Activated CD4-positive, alpha-beta T cell treated with anti-CD3 and anti-CD28 coated beads, Interleukin-2, Interleukin-4, amounts not matched to agents 100 ng/mL and 50 ng/mL, durations not matched to agents 16 hours and 8 hours (primary cell): ENCODE measurements around the gene WRAP53.

ENCODE experiments used
- DNase-seq: peaks from one replicate; pipeline ENCODE4 v3.0.0-alpha.2; 2020; ENCODE audit warnings: low spot score

WRAP53 gene

DNA sequence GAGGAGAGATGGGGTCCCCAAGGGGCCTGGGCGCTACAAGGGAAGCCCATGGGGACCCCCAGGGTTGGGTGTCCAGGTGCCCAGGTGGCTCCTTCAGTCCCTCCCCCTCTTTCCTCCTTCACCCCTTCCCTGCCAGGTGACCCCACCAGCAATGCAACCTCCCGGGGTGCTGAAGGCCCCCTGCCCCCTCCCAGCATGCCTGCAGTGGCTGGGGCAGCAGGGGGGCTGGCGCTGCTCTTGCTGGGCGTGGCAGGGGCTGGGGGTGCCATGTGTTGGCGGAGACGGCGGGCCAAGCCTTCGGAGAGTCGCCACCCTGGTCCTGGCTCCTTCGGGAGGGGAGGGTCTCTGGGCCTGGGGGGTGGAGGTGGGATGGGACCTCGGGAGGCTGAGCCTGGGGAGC is 20.8 kb downstream of the WRAP53 start:
- DNase-seq: no peak

DNA sequence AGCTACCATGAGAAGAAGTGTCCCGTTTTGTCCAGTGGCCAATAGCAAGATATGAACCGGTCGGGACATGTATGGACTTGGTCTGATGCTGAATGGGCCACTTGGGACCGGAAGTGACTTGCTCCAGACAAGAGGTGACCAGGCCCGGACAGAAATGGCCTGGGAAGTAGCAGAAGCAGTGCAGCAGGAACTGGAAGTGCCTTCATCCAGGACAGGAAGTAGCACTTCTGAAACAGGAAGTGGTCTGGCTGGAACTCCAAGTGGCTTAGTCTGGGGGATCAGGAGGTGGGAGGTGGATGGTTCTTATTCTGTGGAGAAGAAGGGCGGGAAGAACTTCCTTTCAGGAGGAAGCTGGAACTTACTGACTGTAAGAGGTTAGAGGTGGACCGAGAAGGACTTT is 22.0 kb downstream of the WRAP53 start:
- no peak for DNase-seq

DNA sequence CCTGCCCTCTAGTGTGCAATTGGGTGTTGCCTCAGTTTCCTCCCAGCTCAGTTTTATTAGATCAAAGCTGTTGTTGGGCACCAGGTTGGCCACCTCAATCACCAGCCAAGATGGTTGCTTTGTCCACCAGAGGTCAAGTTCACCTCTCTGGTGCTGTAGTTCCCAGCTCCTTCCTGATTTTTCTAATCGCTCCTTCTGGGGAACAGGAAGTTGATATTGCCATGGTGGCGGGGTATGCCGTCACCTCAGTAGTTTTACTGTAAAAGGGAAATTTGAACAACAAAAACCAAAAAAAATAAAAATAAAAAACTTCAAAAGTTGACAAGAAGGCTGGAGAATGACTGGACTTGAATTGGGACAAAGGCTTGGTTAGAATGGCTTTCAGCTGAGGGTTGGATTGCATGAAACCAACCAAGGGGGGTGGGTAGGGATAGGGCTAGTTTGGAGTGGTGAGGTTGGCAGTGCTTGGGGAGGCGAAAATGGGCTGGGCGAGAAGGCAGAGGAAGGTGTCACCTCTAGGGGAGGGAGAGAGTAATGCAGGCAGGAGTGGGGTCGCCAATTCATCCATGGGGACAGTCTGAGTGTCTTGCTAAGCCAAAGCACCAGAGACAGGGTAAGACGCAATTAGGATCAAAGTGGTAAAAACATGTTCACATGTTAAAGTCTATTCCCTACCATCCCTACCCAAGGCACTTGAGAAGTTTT is 22.9 kb downstream of the WRAP53 start:
- no peak for DNase-seq

DNA sequence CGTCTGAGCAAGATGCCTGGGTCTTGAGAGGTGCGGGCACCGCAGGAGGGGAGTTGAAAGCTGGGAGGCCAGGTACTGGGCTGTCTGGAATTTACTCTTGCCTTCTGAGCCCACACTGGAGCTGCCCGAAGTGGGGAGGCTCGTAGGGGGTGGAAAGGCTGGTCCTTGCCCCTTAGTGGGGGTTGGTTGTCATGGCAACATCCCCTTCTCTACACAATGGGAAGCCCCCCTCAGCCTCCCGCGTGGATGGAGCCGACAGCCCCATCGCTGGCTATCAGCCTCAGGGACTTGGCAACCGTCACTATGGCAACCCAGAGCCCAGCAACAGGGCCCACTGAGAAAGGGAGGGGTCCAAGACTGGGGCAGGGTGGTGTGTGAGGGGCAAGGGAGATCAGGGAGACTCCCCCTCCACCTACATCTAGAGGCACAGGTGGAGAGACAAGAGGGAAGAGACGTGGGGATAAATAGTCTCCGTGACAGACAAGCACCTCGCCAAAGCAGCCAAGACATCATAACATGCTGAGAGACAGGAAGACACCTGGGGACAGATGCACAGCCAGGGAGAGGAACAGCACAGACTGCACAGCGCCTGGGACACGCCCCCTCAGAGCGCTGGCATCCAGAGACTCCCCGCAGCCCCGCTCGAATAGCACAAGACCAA is 24.0 kb downstream of the WRAP53 start:
- DNase-seq: no peak

DNA sequence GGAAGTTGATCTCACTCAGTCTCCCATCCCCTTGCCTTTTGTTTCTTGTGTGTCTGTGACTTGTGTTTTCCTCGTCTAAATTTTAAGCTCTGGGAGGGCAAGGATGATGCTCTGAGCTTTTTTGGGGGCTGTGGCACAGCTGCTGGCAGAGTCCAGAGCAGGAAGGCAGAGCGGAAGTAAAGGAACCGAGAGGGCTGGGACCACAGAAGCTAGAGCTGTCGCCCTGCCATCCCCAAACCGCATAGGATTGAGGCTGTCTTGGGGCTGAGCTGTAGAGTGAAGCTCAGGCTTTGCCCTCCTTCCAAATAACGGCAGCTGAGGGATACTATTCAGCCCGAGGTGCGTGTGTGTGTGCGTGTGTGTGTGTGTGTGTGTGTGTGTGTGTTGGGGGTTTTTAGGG is 25.5 kb downstream of the WRAP53 start:
- no peak for DNase-seq

DNA sequence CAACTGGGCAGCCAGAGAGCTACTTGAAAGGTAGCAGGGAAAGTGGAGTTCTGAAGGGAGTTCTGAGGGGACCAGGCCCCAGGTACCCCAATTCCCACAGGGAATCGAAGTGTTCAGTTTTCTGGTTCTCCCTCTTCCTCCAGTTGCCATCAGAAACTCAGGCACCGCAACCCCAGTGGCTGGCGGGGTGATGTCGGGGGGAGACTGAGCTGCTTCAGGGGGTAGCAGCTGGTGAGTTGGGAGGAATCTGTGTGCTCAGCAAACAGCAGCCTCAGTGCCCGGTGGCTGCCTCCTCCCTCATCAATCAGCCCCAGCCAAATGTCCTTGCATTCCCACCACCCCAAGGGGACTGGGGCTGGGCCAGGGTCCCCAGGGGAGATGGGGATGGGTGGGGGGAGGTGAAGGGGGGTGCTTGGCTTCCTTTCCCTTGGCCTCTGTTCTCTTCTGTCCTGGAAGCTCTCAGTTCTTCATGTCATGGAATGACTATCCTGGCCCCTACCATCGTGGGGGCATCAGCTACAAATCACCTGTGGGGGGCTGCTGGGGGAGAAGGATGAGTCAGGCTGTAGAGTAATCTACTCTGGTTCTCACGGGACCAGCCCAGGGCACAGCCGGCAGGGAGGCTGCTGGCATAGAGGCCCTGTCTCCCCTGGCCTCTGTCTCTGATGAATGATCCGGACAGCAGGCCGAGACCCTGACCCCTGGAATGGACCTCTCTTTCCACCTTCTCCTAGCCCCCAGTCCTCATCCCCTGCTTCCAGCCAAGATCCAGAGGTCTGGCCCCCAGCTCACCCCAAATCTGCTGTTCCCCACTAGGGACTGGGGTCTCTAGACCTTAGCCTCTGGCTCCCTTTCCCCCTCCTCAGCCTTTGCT is 26.7 kb downstream of the WRAP53 start:
- DNase-seq: no peak

DNA sequence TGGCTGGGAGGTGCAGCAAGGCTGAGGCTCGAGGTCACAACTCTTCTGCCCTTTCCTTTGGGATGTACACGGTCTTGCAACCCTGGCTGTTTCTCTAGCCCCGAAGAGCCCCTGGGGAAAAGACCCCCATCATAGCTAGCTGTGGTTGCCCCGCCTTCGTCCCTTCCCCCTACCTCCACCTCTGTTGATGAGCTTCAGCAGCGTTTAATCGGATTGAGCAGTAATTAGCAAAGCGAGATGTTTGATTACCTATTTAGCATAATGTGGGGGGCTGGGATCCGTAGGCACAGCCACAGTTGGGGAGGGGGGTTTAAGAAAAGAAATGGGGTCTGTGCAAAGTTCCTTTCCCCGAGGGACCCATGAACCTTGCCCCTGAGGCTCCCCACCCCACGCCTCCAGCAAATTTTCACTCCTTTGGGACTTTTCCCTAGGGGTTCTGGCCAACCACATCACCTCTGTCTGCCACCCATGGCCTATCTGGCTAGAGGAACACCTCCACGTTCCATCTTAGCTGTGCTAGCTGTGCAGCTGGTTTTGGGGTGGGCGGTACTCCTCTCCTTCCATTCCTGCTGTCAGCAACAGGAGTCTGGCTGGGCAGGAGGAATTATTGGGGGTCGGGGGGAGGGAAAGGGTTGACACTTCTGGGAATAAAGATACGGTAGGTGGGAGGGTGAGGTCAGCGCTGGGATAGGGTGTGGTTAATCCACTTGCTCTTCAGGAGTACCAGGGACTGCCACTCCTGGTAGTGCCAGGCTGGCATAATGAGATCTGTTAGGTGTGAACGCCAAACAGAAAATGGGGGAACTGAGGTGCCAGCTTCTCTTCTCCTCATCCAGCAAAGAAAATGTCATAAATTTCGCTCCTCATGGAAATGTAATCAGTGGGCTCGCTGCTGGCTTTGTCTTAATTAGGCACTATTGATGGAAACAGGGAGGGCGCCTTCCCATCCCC is 27.9 kb downstream of the WRAP53 start:
- no peak for DNase-seq

DNA sequence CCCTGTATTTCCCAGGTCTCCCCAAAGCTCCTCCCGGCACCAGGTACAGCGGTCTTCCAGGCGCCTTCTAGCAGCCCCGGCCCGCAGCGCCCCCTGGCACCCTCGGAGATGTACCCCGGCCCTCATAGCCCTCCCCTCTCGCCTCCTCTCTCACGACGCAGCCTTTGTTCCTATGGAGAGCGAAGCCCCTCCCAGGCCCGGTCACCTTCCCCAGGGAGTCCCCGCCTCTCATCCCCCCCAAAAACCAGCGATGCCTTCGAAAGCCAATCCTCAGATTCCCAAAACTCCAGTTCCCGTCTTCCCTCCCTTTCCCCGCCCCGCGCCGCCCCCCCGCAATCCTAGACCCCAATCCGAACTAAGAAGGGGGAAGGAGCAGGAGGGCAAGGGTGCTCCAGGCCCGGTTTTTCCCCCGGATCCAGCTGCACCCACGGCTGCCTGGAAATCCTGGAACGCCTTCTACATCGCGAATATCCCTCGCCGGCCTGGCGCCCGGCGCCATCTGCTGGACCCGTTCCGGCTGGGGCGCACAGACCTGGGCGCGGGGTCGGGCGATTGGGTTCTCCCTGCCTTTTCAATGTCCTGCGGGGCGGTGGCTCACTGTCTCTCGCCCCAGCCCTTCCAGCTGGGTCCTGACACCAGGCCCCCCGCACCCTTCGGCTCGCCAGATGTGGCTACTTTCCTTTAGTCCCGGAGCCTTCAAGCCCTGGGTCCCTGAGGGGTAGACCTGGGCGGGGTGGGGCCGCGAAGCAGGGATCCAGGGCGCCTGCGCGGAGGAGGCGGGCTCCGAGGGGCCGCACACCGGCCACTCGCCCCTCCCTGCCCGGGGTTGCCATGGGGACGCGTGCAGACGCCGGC is 28.9 kb downstream of the WRAP53 start, which contains the start of gene DNAH2:
Gene DNAH2, plus strand, starts transcription at position 844 of the 855 bp plus-strand sequence. CDS start 1,991 bp downstream, outside the sequence.
- DNase-seq: peak; percentile 30

DNA sequence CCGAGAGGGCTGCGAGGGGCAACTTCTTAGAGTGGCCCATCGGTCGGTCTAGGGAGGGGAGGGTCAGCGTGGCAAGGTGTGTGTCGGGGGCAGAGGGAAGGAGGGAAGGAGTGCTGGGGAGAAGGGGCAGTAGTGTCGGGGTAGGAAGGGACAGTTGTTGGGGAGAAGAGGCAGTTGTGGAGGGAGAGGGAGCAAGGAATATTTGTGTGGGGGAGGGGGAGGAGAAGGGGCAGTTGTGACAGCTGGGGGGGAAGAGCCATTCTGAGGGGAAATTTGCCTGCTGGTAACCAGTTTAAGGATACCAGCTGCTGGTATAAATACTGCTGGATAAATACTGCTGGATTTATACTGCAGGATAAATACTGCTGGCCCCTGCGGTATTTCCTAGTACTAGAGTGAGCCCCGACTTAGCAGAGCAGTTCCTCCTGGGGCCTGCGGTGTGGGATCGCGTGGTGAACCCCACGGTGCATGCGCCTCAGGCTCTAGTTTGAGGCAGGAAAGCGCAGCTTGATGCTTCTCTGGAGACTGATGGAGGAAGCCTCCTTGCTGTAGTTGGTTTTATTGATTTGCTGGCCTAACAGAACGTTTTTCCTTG is 29.6 kb downstream of the WRAP53 start:
- DNase-seq: no peak

DNA sequence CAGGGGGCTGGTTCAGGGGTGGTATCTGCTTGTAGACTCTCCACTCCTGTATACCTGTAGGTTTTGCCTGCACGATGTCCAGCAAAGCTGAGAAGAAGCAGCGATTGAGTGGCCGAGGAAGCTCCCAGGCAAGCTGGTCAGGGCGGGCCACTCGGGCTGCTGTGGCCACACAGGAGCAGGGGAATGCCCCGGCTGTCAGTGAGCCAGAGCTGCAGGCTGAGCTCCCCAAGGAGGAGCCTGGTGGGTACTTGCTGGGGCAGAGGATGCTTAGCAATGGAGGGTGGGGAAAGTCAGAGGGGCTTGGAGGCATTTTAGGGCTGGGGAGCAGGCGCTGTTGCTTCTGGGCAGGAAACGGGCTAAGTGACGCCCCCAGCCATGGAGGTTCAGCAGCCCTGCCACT is 31.4 kb downstream of the WRAP53 start:
- no peak for DNase-seq

DNA sequence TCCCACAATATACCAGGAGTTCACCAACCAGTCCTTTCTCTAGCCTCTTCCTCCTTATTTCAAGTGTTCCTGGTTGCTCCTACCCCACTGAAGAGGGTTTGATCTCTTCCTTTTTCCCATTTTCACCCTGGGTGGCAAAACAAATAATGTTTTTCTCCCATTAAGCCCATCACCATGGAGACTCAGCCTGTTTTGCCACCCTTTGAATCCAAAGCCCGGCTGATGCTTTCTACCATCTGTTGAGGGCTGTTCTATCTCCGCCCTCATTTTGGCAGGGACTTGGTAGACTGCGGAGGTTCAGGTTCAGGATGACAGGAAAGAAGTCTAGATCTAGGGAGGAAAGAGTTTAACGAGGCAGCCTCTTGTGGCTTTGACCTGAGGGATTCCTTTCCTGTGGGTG is 31.8 kb downstream of the WRAP53 start:
- DNase-seq: no peak

DNA sequence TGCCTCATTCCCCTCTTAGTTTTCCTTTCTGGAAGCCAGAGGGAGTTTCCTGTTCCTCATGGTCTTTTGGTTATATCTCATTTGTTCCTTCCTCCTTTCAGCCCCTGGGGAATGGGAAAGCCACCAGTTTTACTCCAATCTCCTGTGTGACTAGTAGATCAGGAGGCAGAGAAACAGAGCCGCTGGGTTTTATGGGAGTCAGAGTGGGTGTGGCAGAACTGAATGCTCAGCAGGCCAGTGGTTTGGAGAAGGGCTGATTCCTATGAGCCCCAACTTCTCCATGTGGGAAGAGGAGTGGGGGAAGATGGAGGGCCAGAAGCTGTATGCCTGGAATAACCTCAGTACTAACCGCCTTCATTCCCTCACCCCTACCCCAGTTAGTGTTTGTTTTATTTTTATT is 33.3 kb downstream of the WRAP53 start:
- DNase-seq: no peak

DNA sequence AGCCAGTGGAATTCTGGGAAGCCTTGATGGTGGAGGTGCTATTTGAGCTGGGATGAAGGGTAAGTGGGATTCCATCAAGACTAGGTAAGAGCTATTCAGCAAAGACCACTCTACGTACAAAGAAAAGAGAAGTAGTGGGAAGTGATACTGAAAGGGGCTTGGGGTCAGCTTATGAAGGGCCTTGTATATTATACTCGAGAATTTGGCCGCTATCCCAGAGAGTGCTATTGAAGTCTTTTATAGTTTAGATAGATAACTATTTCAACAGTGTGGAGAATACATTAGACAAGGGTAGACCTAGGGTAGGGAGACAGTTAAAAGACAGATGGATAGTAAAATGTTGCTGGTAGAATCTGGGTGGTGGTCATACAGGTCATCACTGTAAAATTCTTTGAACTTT is 39.6 kb downstream of the WRAP53 start:
- DNase-seq: no peak

DNA sequence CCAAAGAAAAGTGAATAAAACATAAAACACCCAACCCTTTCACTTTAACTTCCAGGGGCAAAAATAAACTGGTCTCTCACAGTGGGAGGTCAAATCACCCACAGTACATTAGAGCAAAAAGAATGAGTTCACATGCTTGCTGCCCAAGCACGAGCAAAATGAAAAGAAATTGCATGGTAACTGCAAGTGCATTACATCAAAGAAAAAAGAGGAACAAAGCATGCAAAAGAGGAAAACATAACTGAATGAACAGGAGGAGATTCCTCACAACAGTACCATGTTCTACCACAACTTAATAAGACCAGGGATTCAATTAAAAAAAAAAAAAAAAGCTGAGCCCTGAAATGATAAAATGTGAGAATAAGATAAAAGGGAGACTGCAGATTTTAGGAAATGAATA is 41.5 kb downstream of the WRAP53 start:
- no peak for DNase-seq

DNA sequence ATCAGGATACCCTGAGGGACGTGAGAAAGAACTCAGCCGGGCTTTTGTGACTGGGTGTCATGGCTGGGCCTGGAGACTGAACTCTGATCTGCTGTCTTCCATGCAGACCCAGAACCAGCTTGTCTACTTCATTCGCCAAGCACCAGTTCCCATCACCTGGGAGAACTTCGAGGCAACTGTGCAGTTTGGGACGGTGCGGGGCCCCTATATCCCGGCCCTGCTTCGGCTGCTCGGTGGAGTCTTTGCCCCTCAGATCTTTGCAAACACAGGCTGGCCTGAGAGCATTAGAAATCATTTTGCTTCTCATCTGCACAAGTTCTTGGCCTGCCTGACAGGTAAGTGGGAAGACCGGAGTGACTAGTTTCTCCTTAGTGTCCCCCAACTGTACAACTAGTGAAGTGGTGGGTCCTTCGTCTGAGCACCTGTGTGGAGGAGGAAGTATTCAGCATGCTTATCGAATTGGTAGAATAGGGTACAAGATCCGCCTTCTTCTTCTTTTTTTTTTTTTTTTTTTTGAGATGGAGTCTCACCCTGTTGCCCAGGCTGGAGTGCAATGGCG is 44.8 kb downstream of the WRAP53 start:
- no peak for DNase-seq

DNA sequence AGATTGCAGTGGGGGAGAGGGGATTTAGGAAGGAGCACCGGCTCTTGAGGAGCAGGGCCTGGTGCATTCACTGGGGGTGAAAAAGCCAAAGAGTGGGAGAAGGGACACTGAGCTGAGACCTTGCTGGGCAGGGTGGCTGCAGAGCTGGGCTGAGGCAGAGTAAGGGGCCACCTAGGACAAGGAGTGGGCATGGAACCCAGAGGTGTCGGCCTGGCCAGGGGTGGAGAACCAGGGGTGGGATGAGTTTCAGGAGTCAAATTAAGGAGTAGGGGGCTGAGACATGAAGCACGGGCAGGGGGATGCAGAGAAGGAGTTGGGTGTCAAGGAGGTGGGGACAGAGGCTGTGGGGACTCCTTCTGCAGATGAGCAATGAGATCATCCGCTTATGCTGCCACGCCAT is 49.3 kb downstream of the WRAP53 start:
- DNase-seq: no peak

DNA sequence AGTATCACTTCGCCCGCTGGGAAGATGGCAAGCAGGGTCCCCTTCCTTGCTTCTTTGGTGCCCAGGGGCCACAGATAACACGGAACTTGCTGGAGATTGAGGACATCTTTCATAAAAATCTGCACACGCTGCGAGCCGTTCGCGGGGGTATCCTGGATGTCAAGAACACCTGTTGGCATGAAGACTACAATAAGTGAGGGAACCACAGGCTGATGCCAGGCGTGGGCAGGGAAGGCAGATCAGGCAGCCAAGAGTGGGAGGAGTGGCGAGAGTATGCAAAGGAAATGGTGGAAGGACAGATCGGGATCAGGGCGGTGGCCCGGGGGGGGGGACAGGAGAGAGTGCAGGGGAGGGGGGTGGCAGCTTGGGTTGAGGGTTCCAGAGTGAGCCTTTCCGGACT is 51.5 kb downstream of the WRAP53 start:
- DNase-seq: no peak

DNA sequence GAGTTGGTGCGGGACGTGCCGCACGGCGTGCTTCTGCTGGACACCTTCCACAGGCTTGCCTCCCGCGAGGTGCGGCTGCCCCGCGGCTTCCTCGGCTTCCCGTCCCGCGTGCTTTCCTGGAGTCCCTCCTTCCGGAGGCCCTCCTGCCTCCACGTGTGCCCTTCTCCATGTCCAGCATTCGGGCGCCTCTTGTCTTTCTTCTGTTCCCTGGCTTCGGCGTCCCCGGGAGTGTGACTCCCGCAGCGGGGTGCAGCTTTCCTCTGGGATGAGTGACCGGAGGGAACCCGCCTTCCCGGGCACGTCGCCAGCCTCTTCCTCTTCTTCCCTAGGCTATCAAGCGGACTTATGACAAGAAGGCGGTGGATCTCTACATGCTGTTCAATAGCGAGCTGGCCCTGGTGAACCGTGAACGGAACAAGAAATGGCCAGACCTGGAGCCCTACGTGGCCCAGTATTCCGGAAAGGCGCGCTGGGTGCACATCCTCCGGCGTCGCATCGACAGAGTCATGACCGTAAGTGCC is 52.3 kb downstream of the WRAP53 start:
- no peak for DNase-seq

DNA sequence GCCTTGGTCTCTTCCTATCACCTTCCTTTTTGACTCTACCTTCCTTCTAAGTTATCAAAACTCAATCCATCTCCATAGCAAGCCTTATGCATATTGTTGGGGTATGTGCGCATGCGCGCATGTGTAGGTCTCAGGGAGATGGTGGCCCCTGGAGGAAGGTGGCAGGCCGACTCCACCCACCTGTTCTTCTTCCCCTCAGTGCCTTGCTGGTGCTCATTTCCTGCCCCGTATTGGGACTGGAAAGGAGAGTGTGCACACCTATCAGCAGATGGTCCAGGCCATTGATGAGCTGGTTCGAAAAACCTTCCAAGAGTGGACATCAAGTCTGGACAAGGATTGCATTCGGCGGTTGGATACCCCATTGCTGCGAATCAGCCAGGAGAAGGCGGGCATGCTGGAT is 54.5 kb downstream of the WRAP53 start:
- DNase-seq: no peak

DNA sequence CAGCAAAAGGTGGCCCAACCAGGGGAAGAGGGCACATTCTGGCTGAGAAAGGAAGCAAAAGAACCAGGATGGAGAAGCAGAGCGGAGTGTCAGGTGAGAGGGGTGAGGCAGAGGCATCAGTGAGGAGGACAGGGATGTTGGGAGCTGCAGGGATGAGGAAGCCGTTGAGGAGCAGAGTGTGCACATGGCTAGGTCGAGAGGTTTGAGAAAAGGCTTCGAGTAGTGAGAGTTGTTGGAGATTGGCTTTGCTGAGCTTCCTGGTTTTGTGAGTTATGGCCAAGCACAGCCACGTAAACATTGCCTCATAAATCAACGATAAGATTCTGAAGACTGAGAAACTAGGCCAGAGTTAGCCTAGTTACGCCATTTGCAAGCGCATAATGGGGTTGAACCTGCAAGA is 56.1 kb downstream of the WRAP53 start:
- DNase-seq: no peak
